ENCODE measurements around the gene NBEAL2.

Gene NBEAL2

GRCh38 chr3:46971742-46972141, 7.7 kb upstream of the NBEAL2 start:
- DNase-seq (ENCODE audit: low spot score) = no peak
- TF ChIP-seq, protein P1, sequence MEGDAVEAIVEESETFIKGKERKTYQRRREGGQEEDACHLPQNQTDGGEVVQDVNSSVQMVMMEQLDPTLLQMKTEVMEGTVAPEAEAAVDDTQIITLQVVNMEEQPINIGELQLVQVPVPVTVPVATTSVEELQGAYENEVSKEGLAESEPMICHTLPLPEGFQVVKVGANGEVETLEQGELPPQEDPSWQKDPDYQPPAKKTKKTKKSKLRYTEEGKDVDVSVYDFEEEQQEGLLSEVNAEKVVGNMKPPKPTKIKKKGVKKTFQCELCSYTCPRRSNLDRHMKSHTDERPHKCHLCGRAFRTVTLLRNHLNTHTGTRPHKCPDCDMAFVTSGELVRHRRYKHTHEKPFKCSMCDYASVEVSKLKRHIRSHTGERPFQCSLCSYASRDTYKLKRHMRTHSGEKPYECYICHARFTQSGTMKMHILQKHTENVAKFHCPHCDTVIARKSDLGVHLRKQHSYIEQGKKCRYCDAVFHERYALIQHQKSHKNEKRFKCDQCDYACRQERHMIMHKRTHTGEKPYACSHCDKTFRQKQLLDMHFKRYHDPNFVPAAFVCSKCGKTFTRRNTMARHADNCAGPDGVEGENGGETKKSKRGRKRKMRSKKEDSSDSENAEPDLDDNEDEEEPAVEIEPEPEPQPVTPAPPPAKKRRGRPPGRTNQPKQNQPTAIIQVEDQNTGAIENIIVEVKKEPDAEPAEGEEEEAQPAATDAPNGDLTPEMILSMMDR (IDR thresholded peaks at IDR 0.05; ENCODE audit: extremely low read depth, insufficient read depth, missing control alignments) = no peak
- in situ Hi-C loops (cut with MboI; ENCODE audit: low pct_unique_long_range_greater_than_20kb, low sequenced_read_pairs, unreplicated experiment) = no loop called here

- no peak for DNase-seq (ENCODE audit: low spot score)
Observed at GRCh38 chr3:46972396-46972795, 7.1 kb upstream of the NBEAL2 start.

DNA sequence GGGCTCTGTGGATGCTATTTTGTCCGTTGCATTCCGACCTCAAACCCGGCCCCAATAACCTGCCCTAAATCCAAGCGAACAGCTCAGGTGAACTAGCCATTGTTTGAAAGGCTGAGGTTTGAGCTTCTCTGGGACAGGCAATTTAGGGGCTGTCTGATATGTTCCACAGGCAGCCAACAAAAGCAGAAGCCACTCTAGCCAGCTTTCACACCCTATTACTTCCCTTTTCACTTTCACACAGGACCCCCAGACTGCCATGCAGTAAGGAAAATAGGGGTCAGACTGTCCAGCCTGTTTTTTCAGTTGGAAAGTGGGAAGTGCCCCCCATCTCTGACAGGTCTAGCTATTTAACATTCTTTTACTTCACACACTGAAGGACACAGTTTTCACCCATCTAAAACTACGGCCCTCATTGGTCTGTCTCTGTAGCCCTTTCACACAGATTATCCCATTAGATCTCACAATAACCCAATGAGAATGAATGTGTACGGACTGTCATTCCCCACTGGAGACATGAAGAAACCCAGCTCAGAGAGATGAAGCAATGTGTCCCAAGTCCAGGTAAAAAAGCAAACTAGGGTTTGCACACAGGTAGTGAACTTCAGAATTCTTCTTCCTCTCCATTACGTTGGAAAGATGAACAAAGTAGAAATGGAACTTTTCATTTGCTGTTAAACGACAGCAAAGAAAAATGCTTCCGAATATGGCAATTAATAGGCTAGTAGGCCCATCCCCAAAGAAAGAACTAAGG, 4.9 kb upstream of the NBEAL2 start:
- DNase-seq (ENCODE audit: low spot score) = no peak
- TF ChIP-seq, protein P1 (IDR thresholded peaks at IDR 0.05; ENCODE audit: extremely low read depth, insufficient read depth, missing control alignments) = no peak
- in situ Hi-C loops (cut with MboI; ENCODE audit: low pct_unique_long_range_greater_than_20kb, low sequenced_read_pairs, unreplicated experiment) = no loop called here

More at GRCh38 chr3:46972396-46972795, 7.1 kb upstream of the NBEAL2 start:
- TF ChIP-seq, protein P1 (IDR thresholded peaks at IDR 0.05; ENCODE audit: extremely low read depth, insufficient read depth, missing control alignments) = no peak
- in situ Hi-C loops (cut with MboI; ENCODE audit: low pct_unique_long_range_greater_than_20kb, low sequenced_read_pairs, unreplicated experiment) = no loop called here

GRCh38 chr3:46976326-46977190, 2.9 kb upstream of the NBEAL2 start, which contains the start of gene CCDC12:
CCDC12 (minus strand) TSS chr3:46976745; CDS start chr3:46976732, 13 bp downstream.
- peak; percentile 98 for DNase-seq (ENCODE audit: low spot score)
- TF ChIP-seq, protein P1 (IDR thresholded peaks at IDR 0.05; ENCODE audit: extremely low read depth, insufficient read depth, missing control alignments) = no peak
- in situ Hi-C loops (cut with MboI; ENCODE audit: low pct_unique_long_range_greater_than_20kb, low sequenced_read_pairs, unreplicated experiment) = no loop called here

DNA sequence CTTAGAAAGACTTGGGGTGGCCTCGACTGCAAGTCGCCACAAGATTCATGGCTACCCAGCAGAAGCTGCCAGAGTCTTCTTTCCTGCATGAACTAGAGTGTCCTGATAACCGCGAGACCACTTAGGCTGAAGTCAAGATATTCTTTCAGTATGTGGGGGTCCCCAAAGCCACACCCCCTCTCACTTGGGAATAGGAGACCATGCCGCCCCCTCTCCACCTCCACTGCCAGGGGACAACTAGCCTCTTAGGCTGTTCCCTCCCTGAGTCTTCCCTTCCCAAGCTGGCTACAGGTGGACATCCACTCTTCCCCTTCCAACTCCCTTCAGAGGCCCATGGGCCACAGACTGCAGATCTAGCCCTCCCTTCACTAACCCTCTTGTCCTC, 1.7 kb upstream of the NBEAL2 start:
- DNase-seq (ENCODE audit: low spot score) = no peak
- TF ChIP-seq, protein P1 (IDR thresholded peaks at IDR 0.05; ENCODE audit: extremely low read depth, insufficient read depth, missing control alignments) = no peak
- in situ Hi-C loops (cut with MboI; ENCODE audit: low pct_unique_long_range_greater_than_20kb, low sequenced_read_pairs, unreplicated experiment) = no loop called here

DNA sequence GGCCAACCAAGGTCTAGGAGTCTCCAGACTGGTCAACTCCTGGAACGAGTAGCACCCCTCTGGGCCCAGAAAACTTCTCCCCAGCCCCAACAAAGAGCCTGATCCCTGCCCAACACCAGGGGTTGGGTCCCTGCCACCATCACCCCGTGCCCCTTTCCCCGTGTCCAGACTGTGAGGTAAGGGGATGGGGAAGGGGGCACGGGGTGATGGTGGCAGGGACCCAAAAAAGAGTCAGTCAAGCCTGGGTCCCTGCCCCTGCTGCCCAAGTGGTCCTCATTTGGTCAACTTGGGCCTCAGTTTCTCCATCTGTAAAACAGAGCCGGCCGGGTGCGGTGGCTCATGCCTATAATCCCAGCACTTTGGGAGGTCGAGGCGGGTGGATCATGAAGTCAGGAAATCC, 1.1 kb upstream of the NBEAL2 start:
- TF ChIP-seq, protein P1 (IDR thresholded peaks at IDR 0.05; ENCODE audit: extremely low read depth, insufficient read depth, missing control alignments) = no peak
- DNase-seq (ENCODE audit: low spot score) = no peak
- in situ Hi-C loops (cut with MboI; ENCODE audit: low pct_unique_long_range_greater_than_20kb, low sequenced_read_pairs, unreplicated experiment) = no loop called here

Data from GM13977 (cell line).